GM12878 (cell line): Measurements from ENCODE around the gene USP2. TPM values are rescaled to one million over a fixed set of nuclear protein-coding genes. Genes with fewer than 3 reads are reported as not detected.

ENCODE experiments used
- ATAC-seq: fragments of 200-7000 bp; cut with Tn5 transposase; 3 replicates; pipeline ENCODE4 v1.9.1; 2020; ENCODE audit warnings: mild to moderate bottlenecking, moderate library complexity
- BruUV-seq: library from RNA; stranded (reverse); fragments of 400-500 nt; replicated peaks from 2 replicates; lab custom pipeline; 2021; lab: Mats Ljungman, UMichigan
- CTCF ChIA-PET: fragments of 300-600 bp; sonication (Branson Sonifier 250); formaldehyde crosslinking; extraction: SDS; loops from one replicate; lab custom pipeline; 2021; ENCODE audit warnings: inconsistent platforms; lab: Yijun Ruan, JAX
- POLR2A ChIA-PET: fragments of 350-600 bp; formaldehyde crosslinking; extraction: SDS; loops from one replicate; lab custom pipeline; 2021; ENCODE audit warnings: inconsistent platforms; lab: Charles Lee
- RAD21 ChIA-PET: fragments of 300-600 bp; sonication (Branson Sonifier 250); formaldehyde crosslinking; loops from one replicate; lab custom pipeline; 2023; ENCODE audit warnings: antibody characterized with exemption; ENCODE audit not compliant: unreplicated experiment; lab: Charles Lee
- SMC1A ChIA-PET: fragments of 300-600 bp; sonication (Branson Sonifier 250); formaldehyde crosslinking; loops from one replicate; lab custom pipeline; 2023; ENCODE audit not compliant: unreplicated experiment, uncharacterized antibody; lab: Charles Lee
- DNase-seq: peaks from one replicate; pipeline ENCODE4 v3.0.0-alpha.2; 2011; ENCODE audit warnings: low read depth, low spot score
- FAIRE-seq: peaks from 3 replicates; lab custom pipeline; 2011; peaks lifted over from hg19 to GRCh38; lab: Jason Lieb, UNC
- H2AFZ ChIP-seq: 2 replicates; pipeline ENCODE4 v1.6.0; 2011; ENCODE audit warnings: low read depth, low read length, control low read depth; ENCODE audit not compliant: control insufficient read depth
- H3K27ac ChIP-seq: 2 replicates; pipeline ENCODE4 v1.5.1; 2011; ENCODE audit warnings: control low read depth; ENCODE audit not compliant: control insufficient read depth, insufficient read depth
- H3K27me3 ChIP-seq, 2 experiments: replicated peaks in 1 of 2; 2 replicates each; pipeline versions ENCODE4 v1.6.0 to v1.6.1; 2011; ENCODE audit warnings: low read length in 1 of 2; ENCODE audit not compliant: control insufficient read depth in 2 of 2, insufficient read depth in 2 of 2
- H3K36me3 ChIP-seq, 2 experiments: 2 replicates each; pipeline ENCODE4 v1.5.1; 2011; ENCODE audit warnings: low read length in 1 of 2; ENCODE audit not compliant: control insufficient read depth in 2 of 2, insufficient read depth in 2 of 2
- H3K4me1 ChIP-seq: 2 replicates; pipeline ENCODE4 v1.6.1; 2011; ENCODE audit warnings: mild to moderate bottlenecking, low read length, moderate library complexity, mixed read lengths; ENCODE audit not compliant: control insufficient read depth, insufficient read depth
- H3K4me2 ChIP-seq: 2 replicates; pipeline ENCODE4 v1.6.0; 2011; ENCODE audit warnings: control low read depth; ENCODE audit not compliant: control insufficient read depth, insufficient read depth
- H3K4me3 ChIP-seq: fragments of 200-600 bp; sonication (generic); 2 replicates; pipeline ENCODE4 v1.5.1; 2016
- H3K79me2 ChIP-seq: 2 replicates; pipeline ENCODE4 v1.6.0; 2011; ENCODE audit warnings: low read length; ENCODE audit not compliant: control insufficient read depth, insufficient read depth
- H3K9ac ChIP-seq: 2 replicates; pipeline ENCODE4 v1.8.0; 2011; ENCODE audit warnings: low read length, control low read depth, mixed read lengths; ENCODE audit not compliant: control insufficient read depth, insufficient read depth
- H3K9me3 ChIP-seq: replicated peaks from 3 replicates; pipeline ENCODE4 v1.5.1; 2011; ENCODE audit warnings: mild to moderate bottlenecking, low read length; ENCODE audit not compliant: control insufficient read depth, insufficient read depth
- H4K20me1 ChIP-seq: 2 replicates; pipeline ENCODE4 v1.6.0; 2011; ENCODE audit not compliant: control insufficient read depth, insufficient read depth
- ATF3 ChIP-seq: IDR thresholded peaks from 2 replicates; pipeline ENCODE4 v1.6.1; 2011; ENCODE audit warnings: low read depth, mild to moderate bottlenecking, low read length, moderate library complexity, borderline replicate concordance; ENCODE audit errors: extremely low read depth
- BMI1 ChIP-seq: fragments of 450-650 bp; IDR thresholded peaks from 2 replicates; pipeline ENCODE4 v1.6.1; 2016; ENCODE audit warnings: mild to moderate bottlenecking, moderate library complexity, borderline replicate concordance
- CBFB ChIP-seq: IDR thresholded peaks from 2 replicates; pipeline ENCODE4 v1.6.1; 2016; ENCODE audit warnings: antibody characterized with exemption, low read depth
- CHD1 ChIP-seq: IDR thresholded peaks from 2 replicates; pipeline ENCODE4 v1.6.1; 2012; ENCODE audit warnings: low read depth, low read length, improper control_type of control experiment
- CREM ChIP-seq: IDR thresholded peaks from 2 replicates; pipeline ENCODE4 v1.6.1; 2014; ENCODE audit warnings: antibody characterized with exemption, low read depth
- E4F1 ChIP-seq: fragments of 450-650 bp; IDR thresholded peaks from 2 replicates; pipeline ENCODE4 v1.6.1; 2018; ENCODE audit warnings: borderline replicate concordance, mild to moderate bottlenecking; ENCODE audit not compliant: partially characterized antibody
- HCFC1 ChIP-seq: fragments of 150-350 bp; IDR thresholded peaks from 2 replicates; pipeline ENCODE4 v1.6.1; 2014; ENCODE audit warnings: low read length
- JUND ChIP-seq: IDR thresholded peaks from 2 replicates; pipeline ENCODE4 v1.6.1; 2012; ENCODE audit warnings: low read depth, mild to moderate bottlenecking, low read length, improper control_type of control experiment, moderate library complexity
- MTA3 ChIP-seq: IDR thresholded peaks from 2 replicates; pipeline ENCODE4 v1.6.1; 2012; ENCODE audit warnings: low read length, inconsistent platforms, borderline replicate concordance
- MYB ChIP-seq: fragments of 150-350 bp; IDR thresholded peaks from 2 replicates; pipeline ENCODE4 v1.6.1; 2014; ENCODE audit warnings: mild to moderate bottlenecking, low read depth, low read length, borderline replicate concordance
- NFYA ChIP-seq: IDR thresholded peaks from 2 replicates; pipeline ENCODE4 v1.6.1; 2011; ENCODE audit warnings: low read depth, mild to moderate bottlenecking, low read length, improper control_type of control experiment, borderline replicate concordance
- SIN3A ChIP-seq: IDR thresholded peaks from 2 replicates; pipeline ENCODE4 v1.6.1; 2012; ENCODE audit warnings: low read depth, low read length, improper control_type of control experiment
- SIX5 ChIP-seq: IDR thresholded peaks from 2 replicates; pipeline ENCODE4 v1.6.1; 2011; ENCODE audit warnings: mild to moderate bottlenecking, low read depth, low read length, moderate library complexity; ENCODE audit not compliant: severe bottlenecking
- SMARCA5 ChIP-seq: fragments of 450-650 bp; IDR thresholded peaks from 2 replicates; pipeline ENCODE4 v1.6.1; 2017; ENCODE audit warnings: mild to moderate bottlenecking
- STAT3 ChIP-seq: IDR thresholded peaks from 2 replicates; pipeline ENCODE4 v1.6.1; 2011; ENCODE audit warnings: low read depth, low read length, improper control_type of control experiment
- TCF7 ChIP-seq: IDR thresholded peaks from 2 replicates; pipeline ENCODE4 v1.6.1; 2014; ENCODE audit warnings: antibody characterized with exemption, borderline replicate concordance
- ZNF24 ChIP-seq: fragments of 450-650 bp; IDR thresholded peaks from 2 replicates; pipeline ENCODE4 v1.6.1; 2017; ENCODE audit warnings: antibody characterized with exemption, mild to moderate bottlenecking
- WGBS: methylation state at CpG from one replicate; pipeline ENCODE4 v1.1.6; 2016; ENCODE audit warnings: low lambda C conversion rate; ENCODE audit not compliant: insufficient replicate concordance, insufficient coverage; ENCODE audit errors: missing lambda C conversion rate; 5-methylcytosine and 5-hydroxymethylcytosine counted together
- in situ Hi-C: fragments of 300-500 bp; cut with MboI; formaldehyde crosslinking; loops from 9 replicates; pipeline ENCODE4 v1.14.3; 2018; ENCODE audit warnings: mixed read lengths
- intact Hi-C: fragments of 100-400 bp; cut with micrococcal nuclease; formaldehyde crosslinking; loops from one replicate; pipeline ENCODE4 v1.14.2; 2022; ENCODE audit not compliant: unreplicated experiment
- polyA plus RNA-seq, 11 experiments: library from polyadenylated mRNA; depleted of rRNA in 4 of 11; unstranded in 6 of 11; stranded (reverse) in 5 of 11; fragments of >200 nt; fragmentation: Nextera tagmentation in 4 of 11; fragmentation: Illumina TruSeq in 1 of 11; extraction: Ambion mirVana in 4 of 11; extraction: Trizol in 1 of 11; gene quantifications; 1 replicate in 1 of 11; 2 replicates in 10 of 11; pipeline versions ENCODE4 v1.2.1 to v1.2.3, GENCODE V29; 2011 to 2016; ENCODE audit warnings: inconsistent platforms in 2 of 11, missing spikeins in 2 of 11, low read depth in 1 of 11
- total RNA-seq, 4 experiments: library from RNA; depleted of rRNA in 3 of 4; stranded (reverse); fragments of >200 nt in 3 of 4; fragmentation: Illumina TruSeq in 1 of 4; extraction: Trizol in 1 of 4; gene quantifications; 2 replicates each; pipeline versions ENCODE4 v1.2.1 to v1.2.3, GENCODE V29; 2013 to 2021

USP2 gene
- total and polyA plus RNA-seq, 10 of the 15 experiments (the other 5 are each of a cell fraction or from before 2014, with no cell fraction given): 0.03 to 0.13 (median 0.06) TPM; not detected in 4

DNA sequence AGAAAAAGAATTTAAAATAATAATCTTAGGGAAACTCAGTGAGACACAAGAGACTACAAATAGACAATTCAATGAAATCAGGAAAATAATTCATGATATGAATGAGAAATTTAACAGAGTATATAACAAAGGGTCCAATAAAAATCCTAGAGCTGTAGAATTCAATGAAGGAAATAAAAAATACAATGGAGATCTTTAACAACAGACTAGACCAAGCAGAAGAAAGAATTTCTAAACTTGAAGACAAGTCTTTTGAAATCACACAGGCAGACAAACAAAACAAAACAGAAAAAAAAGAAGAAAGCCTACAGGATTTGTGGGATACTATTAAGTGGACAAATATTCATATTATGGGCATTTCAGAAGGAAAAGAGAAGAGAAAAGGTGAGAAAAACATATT, 16.2 kb upstream of the USP2 start:
- no peaks in the 10 kb centered on the region; the same call in 1 of the 3 replicates for H3K9me3 ChIP-seq
- SMC1A ChIA-PET: interaction anchor here (0.6 kb wide), 1 partner anchor 90 kb away, joined by 3 read pairs; no protein-coding TSS in a partner anchor
- POLR2A ChIA-PET: interaction anchor here (0.6 to 1.0 kb wide), 2 partner anchors 24 to 884 kb away, joined by 3 to 4 read pairs; no protein-coding TSS in a partner anchor
- no peak for TF ChIP-seq ZNF24
- TF ChIP-seq MYB: no peak
- TF ChIP-seq CBFB: no peak
- no peak for TF ChIP-seq MTA3
- TF ChIP-seq SIN3A: no peak
- no peak for TF ChIP-seq CHD1
- no peak overlapping the region for H3K4me3 ChIP-seq
- ATAC-seq (no peak), DNase-seq (no peak), FAIRE-seq (no peak)
- H3K27ac ChIP-seq: no peak overlapping the region
- H3K4me1 ChIP-seq: no peaks in the 10 kb centered on the region
- CTCF ChIA-PET: interaction anchor here (1.2 kb wide), 2 partner anchors 41 to 77 kb away, joined by 3 to 4 read pairs; no protein-coding TSS in a partner anchor
- no peak overlapping the region for H3K4me2 ChIP-seq
- no TSS peak for BruUV-seq
- H2AFZ ChIP-seq: no peak overlapping the region
- in situ Hi-C loops (no loop called here), intact Hi-C loops (no loop called here)
- H3K27me3 ChIP-seq: no peaks in the 10 kb centered on the region
- H3K9ac ChIP-seq: no peak overlapping the region
- no peaks in the 10 kb centered on the region for H3K79me2 ChIP-seq
- no peaks in the 10 kb centered on the region for H4K20me1 ChIP-seq
- H3K36me3 ChIP-seq: no peaks in the 10 kb centered on the region
- RAD21 ChIA-PET: no interaction called here

- Histone ChIP-seq H3K79me2 (no peaks in the 10 kb centered on the region), H2AFZ (no peak overlapping the region), H4K20me1 (no peaks in the 10 kb centered on the region), H3K9ac (no peak overlapping the region), H3K4me1 (no peaks in the 10 kb centered on the region), H3K27ac (no peak overlapping the region), H3K36me3 (no peaks in the 10 kb centered on the region), H3K4me2 (no peak overlapping the region), H3K9me3 (no peaks in the 10 kb centered on the region; the same call in 1 of the 3 replicates), H3K27me3 (no peaks in the 10 kb centered on the region), H3K4me3 (no peak overlapping the region)
- in situ Hi-C loops (no loop called here), intact Hi-C loops (no loop called here)
- ChIA-PET SMC1A (no interaction called here), RAD21 (interaction anchor here (0.7 kb wide), 1 partner anchor 28 kb away, joined by 3 read pairs; no protein-coding TSS in a partner anchor), CTCF (interaction anchor here (1.2 kb wide), 1 partner anchor 14 kb away, joined by 3 read pairs; no protein-coding TSS in a partner anchor), POLR2A (interaction anchor here (0.7 kb wide), 1 partner anchor 976 kb away, joined by 5 read pairs; no protein-coding TSS in a partner anchor)
- FAIRE-seq (no peak), ATAC-seq (no peak), DNase-seq (no peak)
- WGBS: 0% methylated on average over 1 of the region's 1 CpG
- no TSS peak for BruUV-seq
- no peak for TF ChIP-seq JUND
- TF ChIP-seq MYB: no peak
- TF ChIP-seq SIX5: no peak
- TF ChIP-seq E4F1: no peak
- TF ChIP-seq ATF3: no peak
- no peak for TF ChIP-seq HCFC1
- TF ChIP-seq TCF7: no peak
- no peak for TF ChIP-seq SMARCA5
- no peak for TF ChIP-seq NFYA
- no peak for TF ChIP-seq STAT3
- TF ChIP-seq CREM: no peak
- TF ChIP-seq BMI1: no peak
Measured at GRCh38 chr11:119396835-119397234, 15.3 kb upstream of the USP2 start.
